DMS153 (cell line): ENCODE results near the gene DHRSX.

Experiments used
- DNase-seq: peaks from one replicate; lab custom pipeline; 2025; lab: John Stamatoyannopoulos, UW

Gene DHRSX

GRCh38 chrX:2452799-2453198 lies 48.0 kb downstream of the DHRSX start:
- no peak for DNase-seq

DNA sequence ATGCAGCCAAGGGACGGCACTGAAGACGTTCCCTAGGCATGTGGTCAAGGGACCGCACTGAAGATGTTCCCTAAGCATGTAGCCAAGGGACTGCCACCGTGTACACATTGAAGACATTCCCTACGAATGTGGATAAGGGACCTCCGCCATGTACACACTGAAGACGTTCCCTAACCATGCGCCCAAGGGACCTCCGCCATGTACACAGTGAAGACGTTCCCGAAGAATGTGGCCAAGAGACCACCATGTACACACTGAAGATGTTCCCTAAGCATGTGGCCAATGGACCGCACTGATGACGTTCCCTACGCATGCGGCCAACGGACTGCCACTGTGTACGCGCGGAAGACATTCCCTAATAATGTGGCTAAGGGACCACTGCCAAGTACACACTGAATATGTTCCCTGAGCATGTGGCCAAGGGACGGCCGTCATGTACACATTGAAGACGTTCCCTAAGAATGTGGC lies 48.4 kb downstream of the DHRSX start:
- no peak for DNase-seq

GRCh38 chrX:2451501-2452316 lies 49.1 kb downstream of the DHRSX start:
- DNase-seq = no peak

DNA sequence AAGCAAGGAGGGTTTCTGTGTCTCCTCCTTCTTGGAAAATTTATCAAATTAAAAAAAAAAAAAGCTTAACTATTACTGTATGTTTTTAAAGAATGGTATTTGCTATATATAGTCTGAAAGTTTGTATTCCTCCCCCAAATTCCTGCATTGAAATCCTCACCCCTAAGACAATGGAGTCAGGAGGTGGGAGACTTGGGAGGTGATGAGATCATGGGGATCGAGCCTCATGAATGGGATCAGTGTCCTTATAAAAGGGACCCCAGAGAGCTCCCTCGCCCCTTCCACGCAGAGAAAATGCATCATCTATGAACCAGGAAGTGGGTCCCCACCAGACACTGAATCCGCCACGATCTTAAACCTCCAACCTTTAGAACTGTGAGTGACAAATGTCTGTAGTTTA lies 50.1 kb downstream of the DHRSX start:
- DNase-seq = no peak

DNA sequence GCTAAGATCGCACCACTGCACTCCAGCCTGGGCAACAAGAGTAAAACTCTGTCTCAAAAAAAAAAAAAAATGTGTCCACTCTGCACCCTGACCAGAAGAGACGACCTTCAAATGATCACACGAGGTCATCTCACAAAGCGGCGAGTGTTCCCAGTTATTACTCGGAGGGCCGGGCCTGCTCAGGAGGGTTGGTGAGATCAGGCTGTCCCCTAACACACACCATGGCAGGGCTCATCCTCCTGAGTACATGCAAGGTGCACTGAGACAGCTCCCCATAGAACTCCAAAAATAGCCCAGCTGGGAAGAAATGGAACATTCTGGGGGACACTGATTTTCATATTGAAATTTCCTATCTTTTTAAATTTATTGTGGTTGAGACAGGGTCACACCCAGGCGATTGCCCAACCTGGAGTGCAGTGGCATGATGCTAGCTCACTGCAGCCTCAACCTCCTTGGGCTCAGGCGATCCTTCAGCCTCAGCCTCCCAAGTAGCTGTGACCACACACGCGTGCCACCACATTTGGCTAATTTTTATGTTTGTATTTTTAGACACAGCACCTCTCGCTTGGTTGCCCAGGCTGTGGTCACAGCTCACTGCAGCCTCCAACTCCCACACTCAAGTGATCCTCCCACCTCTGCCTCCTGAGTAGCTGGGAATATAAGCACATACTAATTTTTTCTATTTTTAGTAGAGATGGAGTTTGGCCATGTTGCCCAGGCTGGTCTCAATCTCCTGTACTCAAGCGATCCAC lies 51.5 kb downstream of the DHRSX start:
- no peak for DNase-seq

DNA sequence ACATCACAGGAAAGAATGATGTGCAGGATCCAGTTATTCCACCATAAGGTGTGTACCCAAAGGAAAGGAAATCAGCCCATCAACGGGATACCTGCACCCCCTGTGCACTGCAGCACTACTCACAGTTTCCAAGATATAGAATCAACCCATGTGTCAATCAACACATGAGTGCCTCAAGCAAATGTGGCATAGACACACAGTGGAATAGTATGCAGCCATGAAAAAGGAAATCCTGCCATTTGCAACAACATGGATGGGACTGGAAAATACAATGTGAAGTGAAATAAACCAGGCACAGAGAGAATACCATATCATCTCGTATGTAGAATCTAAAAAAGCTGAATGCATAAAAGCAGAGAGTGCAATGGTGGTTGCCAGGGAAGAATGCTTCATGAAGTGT lies 53.3 kb downstream of the DHRSX start:
- DNase-seq = no peak

GRCh38 chrX:2446815-2447214 lies 54.0 kb downstream of the DHRSX start:
- DNase-seq = no peak

DNA sequence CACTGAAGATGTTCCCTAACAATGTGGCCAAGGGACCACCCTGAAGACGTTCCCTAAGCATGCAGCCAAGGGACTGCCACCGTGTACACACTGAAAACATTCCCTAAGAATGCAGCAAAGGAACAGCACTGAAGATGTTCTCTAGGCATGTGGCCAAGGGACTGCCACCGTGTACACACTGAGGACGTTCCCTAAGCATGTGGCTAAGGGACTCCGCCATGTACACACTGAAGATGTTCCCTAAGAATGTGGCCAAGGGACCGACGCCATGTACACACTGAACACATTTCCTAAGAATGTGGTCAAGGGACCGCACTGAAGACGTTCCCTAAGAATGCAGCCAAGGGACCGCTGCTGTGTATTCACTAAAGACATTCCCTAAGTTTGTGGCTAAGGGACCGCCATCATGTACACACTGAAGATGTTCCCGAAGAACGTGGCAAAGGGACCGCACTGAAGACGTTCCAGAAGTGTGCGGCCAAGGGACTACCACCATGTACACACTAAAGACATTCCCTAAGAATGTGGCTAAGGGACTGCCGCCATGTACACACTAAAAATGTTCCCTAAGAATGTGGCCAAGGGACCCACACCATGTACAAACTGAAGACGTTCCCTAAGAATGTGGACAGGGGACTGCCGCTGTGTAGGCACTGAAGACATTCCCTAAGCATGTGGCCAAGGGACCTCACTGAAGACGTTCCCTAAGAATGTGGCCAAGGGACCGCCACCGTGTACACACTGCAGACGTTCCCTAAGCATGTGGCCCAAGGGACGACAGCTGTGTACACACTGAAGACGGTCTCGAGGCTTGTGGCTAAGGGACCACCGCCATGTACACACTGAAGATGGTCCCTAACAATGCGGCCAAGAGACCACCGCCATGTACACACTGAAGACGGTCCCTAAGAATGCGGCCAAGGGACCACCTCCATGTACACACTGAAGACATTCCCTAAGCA lies 54.8 kb downstream of the DHRSX start:
- no peak for DNase-seq

GRCh38 chrX:2442694-2443093 lies 58.1 kb downstream of the DHRSX start:
- DNase-seq = no peak

DNA sequence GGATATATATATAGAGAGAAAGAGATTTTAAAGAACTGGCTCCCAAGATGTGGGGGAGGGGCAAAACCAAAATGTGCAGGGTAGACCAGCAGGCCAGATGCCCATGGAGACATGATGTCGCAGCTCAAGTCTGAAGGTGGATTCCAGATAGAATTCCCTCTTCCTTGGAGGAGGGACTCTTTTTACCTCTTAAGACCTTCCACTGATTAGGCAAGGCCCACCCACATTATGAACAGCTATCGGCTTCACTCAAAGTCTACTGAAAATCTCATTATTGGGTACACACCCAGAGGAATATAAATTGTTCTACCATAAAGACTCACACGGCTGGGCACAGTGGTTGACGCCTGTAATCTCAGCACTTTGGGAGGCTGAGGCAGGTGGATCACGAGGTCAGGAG lies 59.3 kb downstream of the DHRSX start:
- no peak for DNase-seq

DNA sequence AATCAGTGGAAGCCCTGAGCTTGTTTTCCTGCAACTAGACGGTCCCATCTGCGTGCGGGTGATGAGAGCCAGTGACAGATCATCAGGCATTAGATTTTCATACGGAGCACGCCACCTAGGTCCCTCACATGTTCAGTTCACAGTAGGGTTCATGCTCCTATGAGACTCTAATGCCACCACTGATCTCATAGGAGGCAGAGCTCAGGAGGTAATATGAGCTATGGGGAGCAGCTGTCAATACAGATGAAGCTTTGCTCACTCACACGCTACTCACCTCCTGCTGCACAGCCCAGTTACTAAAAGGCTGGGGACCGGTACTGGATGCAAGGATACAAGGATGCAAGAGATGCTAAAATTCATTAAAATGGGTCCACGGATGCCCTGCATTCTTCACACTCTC lies 61.2 kb downstream of the DHRSX start:
- no peak for DNase-seq

DNA sequence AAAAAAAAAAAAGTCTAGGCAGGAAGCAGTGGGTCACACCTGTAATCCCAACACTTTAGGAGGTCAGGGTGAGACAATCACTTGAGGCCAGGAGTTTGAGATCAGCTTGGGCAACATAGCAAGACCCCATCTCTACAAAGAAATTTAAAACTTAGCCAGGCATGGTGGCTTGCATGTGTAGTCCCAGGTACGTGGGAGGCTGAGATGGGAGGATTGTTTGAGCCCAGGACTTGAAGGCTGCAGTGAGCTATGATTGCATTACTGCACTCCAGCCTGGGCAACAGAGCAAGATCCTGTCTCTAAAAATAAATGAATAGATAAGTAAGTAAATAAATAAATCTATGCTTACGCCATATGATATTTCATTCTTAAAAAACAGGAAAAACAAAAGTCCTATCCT lies 65.3 kb downstream of the DHRSX start:
- DNase-seq = no peak

- DNase-seq = no peak
Observed at GRCh38 chrX:2434270-2435163, 66.3 kb downstream of the DHRSX start.

GRCh38 chrX:2432298-2432863 lies 68.4 kb downstream of the DHRSX start:
- no peak for DNase-seq

- DNase-seq = no peak
Observed at GRCh38 chrX:2430265-2430825, 70.4 kb downstream of the DHRSX start.

DNA sequence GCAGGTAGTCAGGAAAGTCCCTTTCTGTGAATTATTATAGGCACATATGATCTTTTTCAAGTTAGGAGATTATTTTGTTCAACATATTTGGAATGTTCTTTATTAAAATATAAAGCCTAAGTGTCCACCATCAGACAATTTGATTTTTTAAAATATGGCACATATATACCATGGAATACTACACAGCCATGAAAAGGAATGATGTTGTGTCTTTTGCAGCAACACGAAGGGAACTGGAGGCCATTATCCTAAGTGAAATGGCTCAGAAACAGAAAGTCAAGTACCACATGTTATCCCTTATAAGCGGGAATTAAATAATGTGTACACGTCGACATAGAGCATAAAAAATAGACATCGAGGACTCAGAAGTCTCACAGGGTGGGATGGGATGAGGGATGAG lies 73.0 kb downstream of the DHRSX start:
- no peak for DNase-seq

DNA sequence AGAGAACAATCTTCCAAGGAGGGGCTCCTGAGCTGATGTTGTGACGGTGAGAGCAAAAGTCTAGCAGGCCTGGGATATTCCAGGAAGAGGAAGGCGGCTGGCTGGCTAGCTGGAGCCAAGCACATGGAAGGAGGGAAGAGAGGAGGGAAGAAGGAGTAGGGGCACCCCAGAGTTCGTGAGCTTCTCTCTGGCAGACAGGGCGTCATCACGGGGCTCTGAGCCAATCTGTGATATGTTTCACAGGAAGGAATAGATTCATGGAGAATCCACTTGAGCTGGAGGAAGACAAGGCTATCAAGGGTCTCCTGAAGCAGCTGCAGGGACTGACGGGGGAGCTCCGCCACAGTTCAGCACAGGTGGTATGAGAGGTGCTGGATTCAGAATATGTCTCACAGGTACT lies 73.6 kb downstream of the DHRSX start:
- DNase-seq = no peak

DNA sequence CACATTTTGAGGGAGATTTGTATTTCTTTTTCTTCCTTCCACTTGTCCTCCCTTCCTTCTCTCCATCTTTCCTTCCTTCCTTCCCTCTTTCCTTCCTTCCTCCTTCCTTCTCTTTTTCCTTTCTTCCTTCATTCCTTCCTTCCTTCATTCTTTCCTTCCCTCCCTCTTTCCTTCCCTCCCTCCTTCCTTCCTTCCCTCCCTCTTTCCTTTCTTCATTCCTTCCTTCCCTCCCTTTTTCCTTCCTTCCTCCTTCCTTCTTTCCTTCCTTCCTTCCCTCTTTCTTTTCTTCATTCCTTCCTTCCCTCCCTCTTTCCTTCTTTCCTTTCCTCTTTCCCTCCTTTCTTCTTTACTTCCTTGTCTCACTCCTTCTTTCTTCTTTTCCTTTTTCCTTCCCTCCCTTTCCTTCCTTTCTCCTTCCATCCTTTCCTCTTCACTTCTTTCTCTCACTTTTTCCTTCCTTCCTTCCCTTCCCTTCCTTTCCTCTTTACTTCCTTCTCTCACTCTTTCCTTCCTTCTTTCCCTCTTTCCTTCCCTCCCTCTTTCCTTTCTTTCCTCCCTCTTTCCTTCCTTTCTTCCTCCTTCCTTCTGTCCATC lies 74.4 kb downstream of the DHRSX start:
- DNase-seq = no peak

DNA sequence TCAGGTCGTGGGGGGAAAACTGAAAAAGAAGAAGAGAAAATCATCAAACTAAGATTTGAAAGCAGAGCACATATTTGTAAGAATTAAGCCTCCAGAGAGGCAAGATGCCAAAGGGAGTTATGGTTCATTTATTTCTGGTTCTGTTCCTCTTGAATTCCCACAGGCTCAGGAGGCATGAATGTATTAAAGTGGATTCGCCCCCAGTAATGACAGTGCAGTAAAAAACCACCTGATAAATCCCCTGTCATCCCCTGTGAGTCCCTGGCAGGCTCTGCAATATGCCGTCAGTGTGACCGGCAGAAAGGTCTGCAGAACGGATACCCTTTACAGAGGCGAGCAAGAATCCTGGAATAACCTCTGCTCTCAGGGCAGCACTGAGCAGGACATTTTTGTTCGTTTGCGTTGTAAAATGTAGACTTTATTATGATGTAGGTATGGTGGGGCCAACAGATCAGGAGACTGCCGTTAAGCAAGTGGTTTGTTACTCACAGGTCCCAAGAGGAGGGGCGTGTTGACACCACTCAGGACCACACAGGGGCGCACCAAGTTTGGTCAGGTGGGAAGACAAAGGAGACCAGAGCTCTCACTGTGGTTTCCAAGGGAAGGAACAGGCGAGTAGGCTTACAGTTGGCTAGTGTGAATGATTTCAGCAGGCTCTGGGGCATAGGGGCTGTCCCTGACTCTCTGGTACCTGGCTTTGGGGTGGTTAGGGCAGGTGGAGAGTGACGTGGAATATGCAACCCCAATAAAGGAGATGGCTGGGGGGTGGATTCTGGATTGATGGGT lies 75.3 kb downstream of the DHRSX start:
- DNase-seq = no peak
